Retina (tissue), 1 donor: Measurements from ENCODE around the gene NEXN.
"Not testable (repeated sequence)": the region's sequence is repeated elsewhere in the genome, so short reads cannot be mapped to it uniquely, and the experiment has no call there.

Experiments used
- DNase-seq: peaks from one replicate; pipeline ENCODE4 v3.0.0-alpha.2; 2016

NEXN gene

GRCh38 chr1:77966291-77966690 is 77.9 kb downstream of the NEXN start:
- DNase-seq: no peak

GRCh38 chr1:77970192-77970591 is 81.8 kb downstream of the NEXN start:
- DNase-seq: no peak

GRCh38 chr1:77972080-77972479 is 83.7 kb downstream of the NEXN start:
- no peak for DNase-seq

GRCh38 chr1:77975386-77975785 is 87.0 kb downstream of the NEXN start:
- DNase-seq: no peak

GRCh38 chr1:77975907-77976306 is 87.5 kb downstream of the NEXN start:
- DNase-seq: no peak

GRCh38 chr1:77976433-77977076 is 88.1 kb downstream of the NEXN start:
- DNase-seq: no peak

- no peak for DNase-seq
Measured at GRCh38 chr1:77977989-77978292, 89.5 kb downstream of the NEXN start.

- DNase-seq: peak; percentile 81
Measured at GRCh38 chr1:77978293-77978968, 90.0 kb downstream of the NEXN start.

- DNase-seq: peak; percentile 99
Measured at GRCh38 chr1:77978969-77979876, 90.8 kb downstream of the NEXN start, which contains the start of gene FUBP1. TSS of gene FUBP1 (minus strand) at chr1:77979072. CDS start at chr1:77979004, 68 bp downstream.

GRCh38 chr1:77983352-77983996 is 95.0 kb downstream of the NEXN start:
- not testable (repeated sequence) for DNase-seq

GRCh38 chr1:77983997-77984355 is 95.6 kb downstream of the NEXN start:
- no peak for DNase-seq

GRCh38 chr1:77984629-77985028 is 96.2 kb downstream of the NEXN start:
- DNase-seq: no peak

GRCh38 chr1:77986810-77987209 is 98.4 kb downstream of the NEXN start:
- DNase-seq: no peak

- no peak for DNase-seq
Measured at GRCh38 chr1:77987919-77988318, 99.5 kb downstream of the NEXN start.

GRCh38 chr1:77989744-77990143 is 101.3 kb downstream of the NEXN start:
- DNase-seq: no peak

- DNase-seq: no peak
Measured at GRCh38 chr1:77990629-77991204, 102.3 kb downstream of the NEXN start.

GRCh38 chr1:77991638-77992037 is 103.2 kb downstream of the NEXN start:
- DNase-seq: no peak
